ENCODE measurements around the gene RASA1.
"Not testable (repeated sequence)": the region's sequence is repeated elsewhere in the genome, so short reads cannot be mapped to it uniquely, and the experiment has no call there.

The RASA1 gene

GRCh38 chr5:87298692-87299362 lies 31.1 kb downstream of the RASA1 start:
- no peak for TF ChIP-seq CTCF (IDR thresholded peaks at IDR 0.05; ENCODE audit: insufficient read depth, low read length, poor library complexity, severe bottlenecking)
- Histone ChIP-seq H3K36me3 (ENCODE audit: control insufficient read depth, insufficient read depth, low read length) (no peaks in the 10 kb centered on the region; the same call in 1 of the 2 replicates), H3K27me3 (replicated peaks; ENCODE audit: control insufficient read depth, insufficient read depth, low read length) (no peaks in the 10 kb centered on the region), H3K4me3 (replicated peaks; ENCODE audit: low read depth, low read length) (no peak overlapping the region)
- no peak for DNase-seq (ENCODE audit: extremely low read depth, insufficient read length)

- H3K4me3 ChIP-seq (replicated peaks; ENCODE audit: low read depth, low read length) = no peak overlapping the region
- no peaks in the 10 kb centered on the region for H3K27me3 ChIP-seq (replicated peaks; ENCODE audit: control insufficient read depth, insufficient read depth, low read length)
- no peak for DNase-seq (ENCODE audit: extremely low read depth, insufficient read length)
- TF ChIP-seq CTCF (IDR thresholded peaks at IDR 0.05; ENCODE audit: insufficient read depth, low read length, poor library complexity, severe bottlenecking) = no peak
- peaks cover 2% of the 10 kb centered on the region; the same call in 1 of the 2 replicates for H3K36me3 ChIP-seq (ENCODE audit: control insufficient read depth, insufficient read depth, low read length)
Observed at GRCh38 chr5:87300176-87300575, 32.5 kb downstream of the RASA1 start.

- Histone ChIP-seq H3K36me3 (ENCODE audit: control insufficient read depth, insufficient read depth, low read length) (peaks cover 3% of the 10 kb centered on the region; the same call in 1 of the 2 replicates), H3K4me3 (replicated peaks; ENCODE audit: low read depth, low read length) (no peak overlapping the region), H3K27me3 (replicated peaks; ENCODE audit: control insufficient read depth, insufficient read depth, low read length) (no peaks in the 10 kb centered on the region)
- DNase-seq (ENCODE audit: extremely low read depth, insufficient read length) = no peak
- TF ChIP-seq CTCF (IDR thresholded peaks at IDR 0.05; ENCODE audit: insufficient read depth, low read length, poor library complexity, severe bottlenecking) = no peak
Observed at GRCh38 chr5:87300744-87301143, 33.1 kb downstream of the RASA1 start.

- Histone ChIP-seq H3K36me3 (ENCODE audit: control insufficient read depth, insufficient read depth, low read length) (peaks cover 3% of the 10 kb centered on the region; the same call in 1 of the 2 replicates), H3K4me3 (replicated peaks; ENCODE audit: low read depth, low read length) (no peak overlapping the region), H3K27me3 (replicated peaks; ENCODE audit: control insufficient read depth, insufficient read depth, low read length) (no peaks in the 10 kb centered on the region)
- TF ChIP-seq CTCF (IDR thresholded peaks at IDR 0.05; ENCODE audit: insufficient read depth, low read length, poor library complexity, severe bottlenecking) = no peak
- DNase-seq (ENCODE audit: extremely low read depth, insufficient read length) = no peak
Observed at GRCh38 chr5:87302061-87302460, 34.4 kb downstream of the RASA1 start.

- TF ChIP-seq CTCF (IDR thresholded peaks at IDR 0.05; ENCODE audit: insufficient read depth, low read length, poor library complexity, severe bottlenecking) = no peak
- Histone ChIP-seq H3K4me3 (replicated peaks; ENCODE audit: low read depth, low read length) (no peak overlapping the region), H3K27me3 (replicated peaks; ENCODE audit: control insufficient read depth, insufficient read depth, low read length) (no peaks in the 10 kb centered on the region), H3K36me3 (ENCODE audit: control insufficient read depth, insufficient read depth, low read length) (peaks cover 3% of the 10 kb centered on the region; the same call in 1 of the 2 replicates)
- DNase-seq (ENCODE audit: extremely low read depth, insufficient read length) = no peak
Observed at GRCh38 chr5:87303324-87303723, 35.6 kb downstream of the RASA1 start.

- not testable (repeated sequence) for DNase-seq (ENCODE audit: extremely low read depth, insufficient read length); H3K4me3 ChIP-seq (replicated peaks; ENCODE audit: low read depth, low read length); H3K27me3 ChIP-seq (replicated peaks; ENCODE audit: control insufficient read depth, insufficient read depth, low read length); H3K36me3 ChIP-seq (ENCODE audit: control insufficient read depth, insufficient read depth, low read length)
Observed at GRCh38 chr5:87306090-87306489, 38.4 kb downstream of the RASA1 start.

Measured in GM06990 (cell line).